ENCODE measurements around the gene MYNN. TPM values are rescaled to one million over a fixed set of nuclear protein-coding genes. Genes with fewer than 3 reads are reported as not detected.

Gene MYNN
- total and polyA plus RNA-seq, 9 donors = 10.1 to 23.6 (median 19.1) TPM

- no peak overlapping the region for H3K4me3 ChIP-seq
- WGBS, 3 donors = 58 to 66% (median 61%) methylated on average over 4 of the region's 4 CpGs
- no peaks in the 10 kb centered on the region for H3K9me3 ChIP-seq
- intact Hi-C loops (cut with DNase I) = loop anchor here in 1 of 4 donors (10.0 kb wide), 1 partner anchor 204 kb away; the partner anchor contains the start of gene SEC62
- TF ChIP-seq, protein P1, sequence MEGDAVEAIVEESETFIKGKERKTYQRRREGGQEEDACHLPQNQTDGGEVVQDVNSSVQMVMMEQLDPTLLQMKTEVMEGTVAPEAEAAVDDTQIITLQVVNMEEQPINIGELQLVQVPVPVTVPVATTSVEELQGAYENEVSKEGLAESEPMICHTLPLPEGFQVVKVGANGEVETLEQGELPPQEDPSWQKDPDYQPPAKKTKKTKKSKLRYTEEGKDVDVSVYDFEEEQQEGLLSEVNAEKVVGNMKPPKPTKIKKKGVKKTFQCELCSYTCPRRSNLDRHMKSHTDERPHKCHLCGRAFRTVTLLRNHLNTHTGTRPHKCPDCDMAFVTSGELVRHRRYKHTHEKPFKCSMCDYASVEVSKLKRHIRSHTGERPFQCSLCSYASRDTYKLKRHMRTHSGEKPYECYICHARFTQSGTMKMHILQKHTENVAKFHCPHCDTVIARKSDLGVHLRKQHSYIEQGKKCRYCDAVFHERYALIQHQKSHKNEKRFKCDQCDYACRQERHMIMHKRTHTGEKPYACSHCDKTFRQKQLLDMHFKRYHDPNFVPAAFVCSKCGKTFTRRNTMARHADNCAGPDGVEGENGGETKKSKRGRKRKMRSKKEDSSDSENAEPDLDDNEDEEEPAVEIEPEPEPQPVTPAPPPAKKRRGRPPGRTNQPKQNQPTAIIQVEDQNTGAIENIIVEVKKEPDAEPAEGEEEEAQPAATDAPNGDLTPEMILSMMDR (IDR thresholded peaks at IDR 0.05) = no peak
- TF ChIP-seq EP300 (IDR thresholded peaks at IDR 0.05) = no peak
- TF ChIP-seq POLR2A (IDR thresholded peaks at IDR 0.05) = no peak
- H3K36me3 ChIP-seq = no peaks in the 10 kb centered on the region
- no peaks in the 10 kb centered on the region for H3K27me3 ChIP-seq
- H3K27ac ChIP-seq = no peak overlapping the region
- no peaks in the 10 kb centered on the region for H3K4me1 ChIP-seq (ENCODE audit: insufficient read depth)
- DNase-seq = no peak
Observed at GRCh38 chr3:169760479-169760878, 12.7 kb upstream of the MYNN start.

- peak; percentile 60 to 85 (median 79) for DNase-seq
- intact Hi-C loops (cut with DNase I) = loop anchor here in 1 of 4 donors (10.0 kb wide), 1 partner anchor 200 kb away; the partner anchor contains the start of gene SEC62
- H3K9me3 ChIP-seq = no peaks in the 10 kb centered on the region
- TF ChIP-seq POLR2A (IDR thresholded peaks at IDR 0.05) = peak; percentile 4
- TF ChIP-seq, protein P1 (IDR thresholded peaks at IDR 0.05) = no peak
- WGBS, 3 donors = 0 to 1% (median 0%) methylated on average over 46 of the region's 46 CpGs
- H3K4me3 ChIP-seq = peak overlapping the region; percentile 69
- no peaks in the 10 kb centered on the region for H3K4me1 ChIP-seq (ENCODE audit: insufficient read depth)
- H3K27me3 ChIP-seq = no peaks in the 10 kb centered on the region
- H3K27ac ChIP-seq = peak overlapping the region; percentile 90 to 96
- H3K36me3 ChIP-seq = no peaks in the 10 kb centered on the region
Observed at GRCh38 chr3:169764312-169764881, 8.8 kb upstream of the MYNN start.

DNA sequence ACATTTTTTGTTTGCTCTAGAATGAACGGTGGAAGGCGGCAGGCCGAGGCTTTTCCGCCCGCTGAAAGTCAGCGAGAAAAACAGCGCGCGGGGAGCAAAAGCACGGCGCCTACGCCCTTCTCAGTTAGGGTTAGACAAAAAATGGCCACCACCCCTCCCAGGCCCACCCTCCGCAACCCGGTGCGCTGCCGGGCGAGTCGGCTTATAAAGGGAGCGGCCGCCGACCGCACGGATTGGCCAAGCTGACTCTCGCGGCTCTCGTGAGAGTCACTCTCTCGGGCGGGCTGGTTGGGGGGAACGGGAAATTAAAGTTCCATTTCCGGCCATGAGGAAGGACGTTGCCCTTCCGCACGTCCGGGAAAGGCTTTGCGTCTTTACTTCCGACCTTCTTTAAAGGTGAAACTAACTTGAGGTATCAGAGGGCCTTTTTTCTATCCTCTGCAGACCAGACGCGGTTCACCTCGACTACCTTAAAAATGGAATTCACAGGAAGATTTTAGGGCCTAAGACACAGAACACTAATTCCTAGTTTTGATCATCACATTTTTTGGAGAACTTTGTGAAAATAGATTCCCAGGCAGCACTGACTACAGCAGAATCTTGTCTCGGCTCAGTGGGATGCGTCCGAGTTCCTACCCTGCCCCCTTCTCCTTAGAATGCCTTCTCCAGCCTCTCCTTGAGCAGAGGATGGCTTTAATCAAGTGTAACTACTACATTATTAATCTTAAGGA, 8.1 kb upstream of the MYNN start, which contains the start of gene TERC:
TSS of gene TERC (minus strand) at position 179 of the 731 bp plus-strand sequence.
- peak; percentile 95 to 96 (median 95) for DNase-seq
- Histone ChIP-seq H3K9me3 (no peaks in the 10 kb centered on the region), H3K36me3 (no peaks in the 10 kb centered on the region), H3K27ac (peak within 1 kb of the TSS; percentile 90 to 96), H3K27me3 (no peaks in the 10 kb centered on the region), H3K4me3 (peak within 1 kb of the TSS; percentile 69), H3K4me1 (ENCODE audit: insufficient read depth) (no peaks in the 10 kb centered on the region)
- TF ChIP-seq, protein P1 (IDR thresholded peaks at IDR 0.05) = peak in 1 of 3 donors; percentile 12
- TF ChIP-seq EP300 (IDR thresholded peaks at IDR 0.05) (peak; percentile 72), POLR2A (IDR thresholded peaks at IDR 0.05) (peak; percentile 97)
- intact Hi-C loops (cut with DNase I) = loop anchor here in 1 of 4 donors (10.0 kb wide), 1 partner anchor 200 kb away; the partner anchor contains the start of gene SEC62
- WGBS, 3 donors = 1 to 2% (median 2%) methylated on average over 42 of the region's 42 CpGs

DNA sequence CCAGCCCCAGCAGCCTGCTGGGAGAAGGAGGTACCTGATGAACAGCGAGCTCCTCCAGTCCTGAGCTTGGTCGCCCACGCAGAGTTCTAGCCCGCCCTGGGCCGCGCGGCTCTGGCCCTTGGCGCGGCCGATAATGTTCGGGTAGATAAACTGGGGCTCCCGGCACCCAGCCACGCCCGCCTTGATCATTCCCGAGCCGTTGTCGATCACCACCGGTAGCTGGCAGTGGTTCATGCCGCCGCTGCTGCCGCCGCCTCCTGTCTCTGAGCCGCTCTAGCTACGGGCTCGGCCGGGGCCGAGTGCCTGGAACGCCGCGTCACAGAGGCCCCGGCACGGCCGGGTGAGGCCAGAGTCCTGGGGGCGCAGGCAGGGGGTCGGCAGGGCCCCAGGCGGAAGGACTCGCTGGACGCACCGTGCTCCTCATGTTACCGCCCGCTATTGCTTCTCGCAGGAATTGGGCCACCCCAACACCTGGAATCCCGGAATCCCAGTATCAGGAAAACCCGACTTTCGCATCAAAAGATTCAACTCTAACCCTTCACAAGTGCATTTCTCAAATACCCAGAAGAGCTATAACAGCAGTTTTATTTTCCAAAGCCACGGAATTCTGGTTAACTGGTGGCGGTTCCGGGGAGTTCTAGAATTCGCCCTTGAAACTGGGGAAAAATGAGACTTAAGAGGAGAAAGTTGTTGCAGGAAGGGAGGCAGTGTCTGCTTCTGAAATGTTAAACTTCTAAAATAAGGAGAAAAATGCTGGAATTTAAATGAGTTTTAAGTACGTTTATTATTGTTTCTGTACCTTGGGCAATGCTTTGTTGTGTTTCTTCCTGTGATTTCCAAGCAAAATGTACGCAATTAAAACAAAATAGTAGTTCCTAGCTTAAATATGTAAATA, 3.7 kb upstream of the MYNN start, which contains the start of gene ACTRT3:
TSS of gene ACTRT3 (minus strand) at position 275 of the 895 bp plus-strand sequence. CDS start at position 234, 41 bp downstream.
- intact Hi-C loops (cut with DNase I) = loop anchor here in 2 of 4 donors (10.0 kb wide), 2 partner anchors 195 to 585 kb away; partner anchors contain the start of genes SEC62 (in 1 of the 2) and SKIL (in 1 of the 2)
- WGBS, 3 donors = 1 to 2% (median 2%) methylated on average over 31 to 51 of the region's 51 CpGs
- no peaks in the 10 kb centered on the region for H3K36me3 ChIP-seq
- no peaks in the 10 kb centered on the region for H3K9me3 ChIP-seq
- TF ChIP-seq, protein P1 (IDR thresholded peaks at IDR 0.05) = no peak
- TF ChIP-seq EP300 (IDR thresholded peaks at IDR 0.05) = no peak
- no peak for TF ChIP-seq POLR2A (IDR thresholded peaks at IDR 0.05)
- peak within 1 kb of the TSS; percentile 74 to 79 for H3K27ac ChIP-seq
- H3K4me3 ChIP-seq = peak within 1 kb of the TSS; percentile 60
- H3K4me1 ChIP-seq (ENCODE audit: insufficient read depth) = peaks cover 2% of the 10 kb centered on the region
- DNase-seq = peak; percentile 60 to 82 (median 73)
- H3K27me3 ChIP-seq = no peaks in the 10 kb centered on the region
